Gastrocnemius medialis (tissue), 4 donors: ENCODE results near the gene HBA1. TPM values are rescaled to one million over a fixed set of nuclear protein-coding genes. Genes with fewer than 3 reads are reported as not detected.
A peak's percentile ranks its signal among the peaks of the same experiment; 100 is the strongest.
"Not testable (repeated sequence)": the region's sequence is repeated elsewhere in the genome, so short reads cannot be mapped to it uniquely, and the experiment has no call there.

Source experiments
- ATAC-seq, 2 donors: fragments of 150-250 bp; one replicate each; pipeline ENCODE4 v1.9.1; 2016
- DNase-seq, 2 donors: peaks; one replicate each; pipeline ENCODE4 v3.0.0-alpha.2; 2019
- H3K27ac ChIP-seq, 4 donors: fragments of 200-600 bp; sonication (generic); 1 replicate in 1 of 4; 2 replicates in 3 of 4; pipeline ENCODE4 v1.5.1; 2016 to 2018; ENCODE audit warnings: mild to moderate bottlenecking in 2 of 4, moderate library complexity in 1 of 4
- H3K27me3 ChIP-seq, 3 donors: fragments of 200-600 bp; sonication (generic) in 2 of 3; 1 replicate in 1 of 3; 2 replicates in 2 of 3; pipeline versions ENCODE4 v1.5.1 to v1.6.0; 2016 to 2019; ENCODE audit warnings: mild to moderate bottlenecking in 1 of 3, moderate library complexity in 1 of 3
- H3K36me3 ChIP-seq, 2 donors: fragments of 200-600 bp; sonication (generic) in 1 of 2; one replicate each; pipeline ENCODE4 v1.5.1; 2017 to 2018
- H3K4me1 ChIP-seq, 2 donors: fragments of 200-600 bp; sonication (generic) in 1 of 2; one replicate each; pipeline ENCODE4 v1.5.1; 2016 to 2017; ENCODE audit warnings: mild to moderate bottlenecking in 2 of 2
- H3K4me3 ChIP-seq, 4 donors: fragments of 200-600 bp; sonication (generic) in 3 of 4; 1 replicate in 1 of 4; 2 replicates in 3 of 4; pipeline ENCODE4 v1.5.1; 2016 to 2019; ENCODE audit warnings: mild to moderate bottlenecking in 2 of 4
- H3K9me3 ChIP-seq, 3 donors: fragments of 200-600 bp; sonication (generic) in 2 of 3; 1 replicate in 1 of 3; 2 replicates in 2 of 3; pipeline ENCODE4 v1.5.1; 2016 to 2019
- CTCF ChIP-seq, 5 experiments: fragments of 450-650 bp in 3 of 5; fragments of 200-600 bp in 2 of 5; sonication (generic) in 2 of 5; IDR thresholded peaks in 4 of 5; conservative IDR thresholded peaks in 1 of 5; 1 replicate in 4 of 5; 2 replicates in 1 of 5; pipeline ENCODE4 v1.5.1; 2016 to 2019; ENCODE audit warnings: antibody characterized with exemption in 5 of 5, mild to moderate bottlenecking in 3 of 5, moderate library complexity in 3 of 5
- POLR2A ChIP-seq, 2 donors: fragments of 450-650 bp; IDR thresholded peaks; one replicate each; pipeline ENCODE4 v1.6.1; 2017; ENCODE audit warnings: antibody characterized with exemption in 2 of 2, mild to moderate bottlenecking in 2 of 2, moderate library complexity in 2 of 2
- in situ Hi-C, 4 donors: fragments of 200-750 bp; cut with MboI; loops; one replicate each; pipeline versions ENCODE4 v1.15.0 to v1.8.0; 2017; ENCODE audit warnings: low sequenced_read_pairs in 4 of 4
- intact Hi-C: fragments of 100-400 bp; cut with DNase I; formaldehyde crosslinking; loops from one replicate; pipeline ENCODE4 v1.15.1; 2023; ENCODE audit warnings: low total_unique reads
- total RNA-seq, 4 donors: library from RNA; depleted of rRNA; stranded (reverse); fragments of >200 nt; gene quantifications; one replicate each; pipeline versions ENCODE4 v1.1.0 to v1.2.3, GENCODE V29; 2016

Gene HBA1
- total RNA-seq, 4 donors from 2014 or later, result 12.3 to 172 (median 49.7) TPM; not detected in 1

DNA sequence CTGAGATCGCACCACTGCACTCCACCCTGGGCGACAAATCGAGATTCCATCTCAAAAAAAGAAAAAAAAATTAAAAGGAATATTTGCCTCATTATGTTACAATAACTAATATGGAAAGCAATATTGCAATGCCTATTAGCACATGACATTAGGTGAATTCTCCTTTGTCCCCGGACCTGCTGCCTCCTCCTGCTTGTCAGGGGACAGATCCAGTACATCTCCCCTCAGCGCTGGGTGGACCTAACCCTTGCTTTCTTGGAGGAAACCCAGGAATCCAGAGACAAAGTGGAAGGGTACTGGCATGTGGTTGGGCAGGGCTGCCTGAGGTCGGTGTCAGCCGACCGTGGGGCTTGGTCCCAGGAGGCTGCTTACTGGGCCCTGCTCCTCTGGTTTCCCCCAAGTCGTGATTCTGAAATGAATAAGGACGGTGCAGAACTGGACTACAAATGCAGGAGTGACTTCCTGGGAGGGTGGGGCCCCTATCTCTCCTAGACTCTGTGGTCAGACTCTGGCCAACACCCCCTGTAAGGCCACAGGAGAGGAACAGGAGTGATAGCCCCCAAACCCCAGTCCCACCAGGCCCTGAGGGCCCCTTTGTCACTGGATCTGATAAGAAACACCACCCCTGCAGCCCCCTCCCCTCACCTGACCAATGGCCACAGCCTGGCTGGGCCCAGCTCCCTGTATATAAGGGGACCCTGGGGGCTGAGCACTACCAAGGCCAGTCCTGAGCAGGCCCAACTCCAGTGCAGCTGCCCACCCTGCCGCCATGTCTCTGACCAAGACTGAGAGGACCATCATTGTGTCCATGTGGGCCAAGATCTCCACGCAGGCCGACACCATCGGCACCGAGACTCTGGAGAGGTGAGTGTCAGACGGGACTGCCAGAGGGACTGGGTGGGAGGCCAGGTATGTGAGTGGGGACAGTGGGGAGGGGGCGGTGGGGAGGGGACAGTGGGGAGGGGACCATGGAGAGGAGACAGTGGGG, 24.0 kb upstream of the HBA1 start, which contains the start of gene HBZ:
TSS of gene HBZ (plus strand) at position 504 of the 988 bp plus-strand sequence. CDS start at position 770, 266 bp downstream.
- H3K4me3 ChIP-seq, result no peak within 1 kb of the TSS
- DNase-seq (no peak), ATAC-seq (no peak)
- peaks cover 6 to 7% of the 10 kb centered on the region in 2 donors for H3K4me1 ChIP-seq
- no peaks in the 10 kb centered on the region for H3K9me3 ChIP-seq
- in situ Hi-C loops (no loop called here), intact Hi-C loops (no loop called here)
- H3K27me3 ChIP-seq, result peaks cover 23 to 47% (median 32%) of the 10 kb centered on the region in 3 donors
- H3K36me3 ChIP-seq, result no peaks in the 10 kb centered on the region
- no peak for TF ChIP-seq CTCF (IDR thresholded peaks at IDR 0.05 in 4 of 5, conservative IDR thresholded peaks at IDR 0.05 in 1 of 5)
- no peak for TF ChIP-seq POLR2A (IDR thresholded peaks at IDR 0.05)
- no peak within 1 kb of the TSS for H3K27ac ChIP-seq

DNA sequence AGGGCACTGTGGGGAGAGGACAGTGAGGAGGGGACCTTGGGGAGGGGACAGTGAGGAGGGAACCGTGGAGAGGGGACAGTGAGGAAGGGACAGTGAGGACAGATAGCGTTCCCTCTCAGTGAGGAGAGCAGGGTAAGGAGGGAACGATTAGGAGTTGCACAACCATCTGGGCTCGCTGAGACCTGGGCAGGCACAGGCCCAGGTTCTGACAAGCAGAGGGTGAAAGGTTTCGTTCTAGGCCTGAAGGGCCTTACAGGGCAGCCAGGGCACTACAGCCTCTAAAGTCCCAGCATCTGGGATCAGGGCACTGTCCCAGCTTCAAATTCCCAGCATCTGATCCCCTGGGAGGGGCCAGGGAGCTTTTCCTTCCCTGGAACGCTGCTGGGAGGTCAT, 23.4 kb upstream of the HBA1 start:
- peak in 1 of 2 donors; percentile 39 for ATAC-seq
- peaks cover 25 to 49% (median 32%) of the 10 kb centered on the region in 3 donors for H3K27me3 ChIP-seq
- H3K4me3 ChIP-seq, H3K9me3 ChIP-seq, H3K4me1 ChIP-seq, H3K27ac ChIP-seq, DNase-seq, H3K36me3 ChIP-seq, intact Hi-C loops, in situ Hi-C loops: not testable (repeated sequence)

GRCh38 chr16:153550-154216, 22.8 kb upstream of the HBA1 start:
- H3K27ac ChIP-seq, intact Hi-C loops, H3K4me1 ChIP-seq, H3K36me3 ChIP-seq, H3K9me3 ChIP-seq, ATAC-seq, in situ Hi-C loops, H3K4me3 ChIP-seq, DNase-seq: not testable (repeated sequence)
- H3K27me3 ChIP-seq, result peaks cover 27 to 50% (median 32%) of the 10 kb centered on the region in 3 donors

GRCh38 chr16:154217-155030, 22.1 kb upstream of the HBA1 start:
- intact Hi-C loops, result no loop called here

More at GRCh38 chr16:154217-155030, 22.1 kb upstream of the HBA1 start:
- no peak overlapping the region for H3K27ac ChIP-seq
- H3K4me1 ChIP-seq, result peaks cover 6 to 7% of the 10 kb centered on the region in 2 donors
- in situ Hi-C loops, result no loop called here
- H3K27me3 ChIP-seq, result peaks cover 27 to 49% (median 32%) of the 10 kb centered on the region in 3 donors
- ATAC-seq (peak in 1 of 2 donors; percentile 53), DNase-seq (no peak)
- H3K4me3 ChIP-seq, result peak overlapping the region; percentile 47 to 62 (median 53)
- TF ChIP-seq CTCF (IDR thresholded peaks at IDR 0.05 in 4 of 5, conservative IDR thresholded peaks at IDR 0.05 in 1 of 5) (no peak), POLR2A (IDR thresholded peaks at IDR 0.05) (no peak)
- no peaks in the 10 kb centered on the region for H3K36me3 ChIP-seq
- H3K9me3 ChIP-seq, result no peaks in the 10 kb centered on the region
